Activated CD4-positive, CD25-positive, alpha-beta regulatory T cell treated with anti-CD3 and anti-CD28 coated beads, Interleukin-2, amount 50 U/mL, for 72 hours (primary cell): ENCODE measurements around the gene ANO10.
"Not testable (repeated sequence)": the region's sequence is repeated elsewhere in the genome, so short reads cannot be mapped to it uniquely, and the experiment has no call there.

ENCODE experiments used
- DNase-seq: peaks from one replicate; pipeline ENCODE4 v3.0.0; 2021

Gene ANO10

DNA sequence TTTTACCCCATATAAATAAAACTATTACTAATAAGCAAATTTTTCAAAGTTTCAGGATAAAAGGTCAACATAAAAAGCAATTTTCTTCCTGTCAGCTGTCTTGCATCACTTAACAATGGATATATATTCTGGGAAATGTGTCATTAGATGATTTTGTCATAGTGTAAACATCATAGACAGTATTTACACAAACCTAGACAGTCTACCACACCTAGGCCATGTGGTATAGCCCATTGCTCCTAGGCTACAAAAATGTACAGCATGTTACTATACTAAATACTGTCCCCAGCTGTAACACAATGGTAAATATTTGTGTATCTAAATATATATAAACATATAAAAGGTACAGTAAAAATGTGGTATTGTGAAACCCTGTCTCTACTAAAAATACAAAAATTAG, 156.7 kb downstream of the ANO10 start:
- DNase-seq: no peak

GRCh38 chr3:43462566-43462965, 159.2 kb downstream of the ANO10 start:
- not testable (repeated sequence) for DNase-seq

GRCh38 chr3:43461345-43461744, 160.5 kb downstream of the ANO10 start:
- DNase-seq: no peak

DNA sequence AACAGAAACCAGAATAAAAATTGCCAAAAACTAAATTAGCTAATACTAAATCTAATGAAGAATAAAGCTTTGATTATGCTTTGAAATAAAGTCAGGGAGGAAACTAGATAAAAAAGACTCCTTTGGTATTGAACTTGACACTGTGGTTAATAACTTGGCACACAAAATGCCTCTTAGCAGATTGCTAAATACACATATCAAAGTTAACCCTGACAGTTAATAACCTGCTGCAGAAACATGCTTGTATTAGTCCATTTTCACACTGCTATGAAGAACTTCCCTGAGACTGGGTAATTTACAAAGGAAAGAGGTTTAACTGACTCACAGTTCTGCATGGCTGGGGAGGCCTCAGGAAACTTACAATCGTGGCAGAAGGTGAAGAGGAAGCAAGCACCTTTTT, 164.8 kb downstream of the ANO10 start:
- not testable (repeated sequence) for DNase-seq

DNA sequence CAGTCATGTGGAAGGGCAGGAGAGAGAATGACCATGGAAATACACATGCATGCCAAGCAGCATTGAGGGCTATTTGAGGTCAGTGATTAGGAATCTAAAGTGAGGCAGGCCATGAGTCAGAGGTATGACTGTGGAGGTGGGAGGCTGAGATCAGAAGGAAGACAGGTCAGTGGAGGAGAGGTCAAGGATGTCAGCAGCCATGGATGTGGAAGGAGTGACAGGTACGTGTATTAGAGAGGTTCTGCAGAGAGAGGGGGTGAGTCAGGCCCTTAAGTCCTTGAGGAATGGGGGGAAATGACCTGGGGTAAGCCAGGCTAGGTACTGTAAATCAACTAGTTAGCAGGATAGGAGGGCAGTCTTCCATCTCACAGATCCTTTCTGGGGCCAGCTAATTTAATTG, 166.6 kb downstream of the ANO10 start:
- no peak for DNase-seq

DNA sequence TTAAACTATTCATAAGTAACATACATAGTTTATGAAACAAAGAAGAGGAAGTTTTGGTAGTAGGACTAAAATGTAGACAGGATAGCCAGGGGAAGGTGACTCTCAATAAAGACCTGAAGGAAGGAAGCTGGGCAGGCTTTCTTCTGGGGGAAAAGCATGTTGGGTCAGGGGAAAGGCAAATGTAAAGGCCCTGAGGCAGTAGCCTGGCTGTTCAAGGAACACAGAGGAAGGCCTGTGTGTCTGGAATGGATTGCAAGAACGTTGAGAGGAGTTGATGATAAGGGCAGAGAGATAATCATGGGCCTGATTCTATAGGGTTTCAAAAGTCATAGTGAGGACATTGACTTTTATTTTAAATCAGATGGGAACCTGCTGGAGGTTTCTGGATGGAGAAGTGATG, 167.8 kb downstream of the ANO10 start:
- DNase-seq: no peak

GRCh38 chr3:43451670-43452254, 170.0 kb downstream of the ANO10 start:
- DNase-seq: no peak

- no peak for DNase-seq
These were observed 173.7 kb downstream of the ANO10 start for GRCh38 chr3:43448098-43448497.

GRCh38 chr3:43445820-43446219, 176.0 kb downstream of the ANO10 start:
- DNase-seq: no peak

DNA sequence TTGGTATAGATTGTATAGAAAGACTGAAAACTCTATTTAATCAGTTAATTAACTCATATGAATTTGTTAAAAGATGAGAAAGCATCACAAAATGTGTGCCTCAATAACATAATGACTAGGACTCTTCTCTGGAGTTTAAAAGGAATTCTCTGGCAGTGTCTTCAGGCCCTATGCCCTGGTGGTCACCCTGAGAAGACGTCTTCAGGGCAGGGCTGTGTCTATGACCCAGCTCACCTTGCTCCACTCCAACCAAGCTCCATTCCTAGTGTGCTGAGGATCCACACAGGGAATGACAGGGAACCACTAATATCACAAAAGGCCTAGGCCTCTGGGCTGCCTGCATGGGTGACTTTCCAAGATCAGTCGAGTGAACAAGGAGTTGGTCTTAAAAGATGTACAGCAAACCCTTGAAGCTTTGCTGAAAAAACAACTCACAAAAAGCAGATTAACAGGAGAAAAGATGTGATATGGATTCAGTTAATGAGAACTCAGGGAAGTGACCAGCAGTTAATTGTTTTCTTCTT, 178.9 kb downstream of the ANO10 start:
- DNase-seq: no peak

DNA sequence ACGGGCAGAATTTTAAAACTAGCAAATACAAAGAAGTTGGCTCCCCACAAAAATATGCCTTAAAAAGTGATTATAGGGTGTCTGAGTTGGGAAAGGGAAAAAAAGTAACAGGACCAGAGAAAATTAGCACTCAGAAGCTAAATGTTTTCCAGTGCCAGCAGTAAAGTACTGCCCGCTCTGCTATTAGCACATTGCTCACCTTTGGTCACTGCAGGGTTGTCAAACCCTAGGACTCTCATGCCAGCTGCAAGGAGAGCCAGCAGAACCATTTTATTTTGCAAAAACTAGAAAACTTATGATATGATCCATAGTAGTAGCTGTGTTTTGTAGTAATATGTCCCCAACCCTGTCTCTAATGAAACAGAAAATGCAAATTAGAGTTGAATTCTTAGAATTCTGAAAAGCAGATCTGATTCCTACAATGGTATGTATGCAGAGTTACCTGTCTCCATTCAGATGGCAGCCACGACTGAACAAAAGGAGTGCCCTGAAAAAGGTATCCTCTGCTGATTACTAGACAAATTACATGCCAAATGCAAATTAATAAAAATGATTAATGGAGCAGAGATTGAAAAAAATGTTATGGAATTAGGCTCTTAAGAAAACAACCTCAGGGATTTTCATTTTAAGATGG, 185.2 kb downstream of the ANO10 start:
- no peak for DNase-seq

- no peak for DNase-seq
These were observed 186.1 kb downstream of the ANO10 start for GRCh38 chr3:43435706-43436105.

- no peak for DNase-seq
These were observed 187.4 kb downstream of the ANO10 start for GRCh38 chr3:43434431-43434830.

GRCh38 chr3:43432462-43432861, 189.3 kb downstream of the ANO10 start:
- DNase-seq: no peak

GRCh38 chr3:43426388-43426787, 195.4 kb downstream of the ANO10 start:
- DNase-seq: no peak

DNA sequence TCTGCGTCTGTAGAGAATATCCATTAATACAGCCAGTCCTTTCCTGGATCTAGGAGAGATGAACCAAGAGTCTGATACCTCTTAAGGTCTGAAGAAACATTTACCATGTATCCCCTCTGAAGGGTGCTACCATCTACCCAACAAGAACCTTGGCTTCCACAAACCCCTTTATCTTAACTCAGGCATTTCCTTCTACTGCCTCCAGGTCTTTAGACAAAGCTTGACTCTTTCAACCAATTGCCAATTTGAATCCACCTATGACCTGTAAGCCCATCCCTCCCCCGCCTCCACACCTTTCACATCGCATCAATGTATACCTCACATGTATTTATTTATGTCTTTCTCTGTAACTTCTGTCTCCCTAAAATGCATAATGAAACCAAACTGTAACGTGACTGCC, 196.0 kb downstream of the ANO10 start:
- DNase-seq: no peak

GRCh38 chr3:43423639-43424038, 198.2 kb downstream of the ANO10 start:
- no peak for DNase-seq

- DNase-seq: no peak
These were observed 198.7 kb downstream of the ANO10 start for GRCh38 chr3:43423142-43423541.

DNA sequence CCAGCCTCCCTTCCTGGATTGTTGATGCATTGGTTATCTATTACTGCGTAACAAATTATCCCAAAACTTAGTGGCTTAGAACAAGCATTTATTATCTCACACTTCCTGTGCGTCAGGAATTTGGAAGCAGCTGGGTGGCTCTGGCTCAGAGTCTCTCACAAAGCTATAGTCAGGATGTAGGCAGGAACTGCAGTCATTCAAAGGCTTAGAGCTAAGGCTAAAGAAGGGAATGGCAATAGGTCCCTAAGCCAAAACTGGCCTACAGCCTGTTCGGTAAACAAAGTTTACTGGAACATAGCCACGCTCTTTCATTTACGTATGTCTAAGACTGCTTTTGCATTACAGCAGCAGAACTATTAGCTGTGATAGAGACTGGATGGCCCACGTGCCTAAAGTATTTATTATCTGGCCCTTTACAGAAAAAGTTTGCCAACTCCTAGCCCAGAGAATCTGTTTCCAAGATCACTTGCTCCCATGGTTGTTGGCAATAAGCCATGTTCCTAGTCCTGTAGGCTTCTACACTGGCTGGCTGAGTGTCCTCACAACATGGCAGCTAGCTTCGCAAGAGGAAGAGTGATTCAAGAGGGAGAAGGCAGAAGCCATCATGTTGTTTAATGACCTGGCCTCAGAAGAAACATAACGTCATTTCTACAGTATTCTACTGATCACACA, 203.1 kb downstream of the ANO10 start:
- no peak for DNase-seq

DNA sequence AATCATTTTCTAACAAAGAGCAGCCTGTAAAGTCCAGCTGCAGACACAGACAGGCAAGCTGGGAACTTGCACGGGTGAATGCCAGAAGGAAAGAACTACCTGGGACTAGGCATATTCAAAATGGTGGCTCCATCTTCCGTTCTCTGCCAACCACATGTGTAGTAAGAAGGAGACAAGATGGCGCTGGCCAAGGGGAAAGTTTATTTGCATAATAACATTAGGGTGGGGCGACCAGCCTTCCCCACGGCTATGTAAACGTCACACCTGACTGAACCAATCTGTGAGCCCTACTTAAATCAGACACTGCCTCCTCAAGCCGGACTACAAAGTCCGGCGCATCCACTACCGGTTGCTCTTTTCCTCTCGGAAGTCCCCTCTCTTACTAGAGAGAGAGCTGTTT, 204.7 kb downstream of the ANO10 start:
- no peak for DNase-seq

- no peak for DNase-seq
These were observed 206.7 kb downstream of the ANO10 start for GRCh38 chr3:43415088-43415487.

- no peak for DNase-seq
These were observed 208.0 kb downstream of the ANO10 start for GRCh38 chr3:43413676-43414368.

- DNase-seq: no peak
These were observed 210.4 kb downstream of the ANO10 start for GRCh38 chr3:43411429-43411828.

- no peak for DNase-seq
These were observed 211.2 kb downstream of the ANO10 start for GRCh38 chr3:43410592-43410991.
